Endodermal cell (in vitro differentiated cells): ENCODE results near the gene TADA3. TPM values are rescaled to one million over a fixed set of nuclear protein-coding genes. Genes with fewer than 3 reads are reported as not detected.

Experiments used
- DNase-seq: peaks from one replicate; pipeline ENCODE4 v3.0.0-alpha.2; 2017
- H3K27ac ChIP-seq: 2 replicates; pipeline ENCODE4 v1.5.1; 2013; ENCODE audit warnings: mild to moderate bottlenecking, low read depth, low read length, moderate library complexity
- H3K27me3 ChIP-seq: 2 replicates; pipeline ENCODE4 v1.6.1; 2013; ENCODE audit warnings: mild to moderate bottlenecking, low read length, moderate library complexity; ENCODE audit not compliant: insufficient read depth, control insufficient read depth, poor library complexity, severe bottlenecking
- H3K36me3 ChIP-seq: 2 replicates; pipeline ENCODE4 v1.7.0; 2013; ENCODE audit warnings: mild to moderate bottlenecking, low read length, moderate library complexity; ENCODE audit not compliant: control insufficient read depth, insufficient read depth
- H3K4me1 ChIP-seq: one replicate; pipeline ENCODE4 v1.7.0; 2013; ENCODE audit warnings: low read length; ENCODE audit not compliant: control insufficient read depth, insufficient read depth
- H3K4me3 ChIP-seq: 2 replicates; pipeline ENCODE4 v1.5.1; 2013; ENCODE audit warnings: mild to moderate bottlenecking, low read length, moderate library complexity
- H3K9ac ChIP-seq: 2 replicates; pipeline ENCODE4 v1.6.1; 2013; ENCODE audit warnings: mild to moderate bottlenecking, low read length, moderate library complexity; ENCODE audit not compliant: poor library complexity, severe bottlenecking; ENCODE audit errors: extremely low read depth
- H3K9me3 ChIP-seq: 2 replicates; pipeline ENCODE4 v1.6.1; 2013; ENCODE audit warnings: mild to moderate bottlenecking, low read length, moderate library complexity; ENCODE audit not compliant: control insufficient read depth
- H3K27ac Mint-ChIP-seq: 2 replicates; pipeline ENCODE4 v1.8.0; 2020; ENCODE audit warnings: mixed read lengths
- H3K27me3 Mint-ChIP-seq: 2 replicates; pipeline ENCODE4 v1.8.0; 2021; ENCODE audit warnings: mild to moderate bottlenecking, mixed read lengths; ENCODE audit not compliant: insufficient read depth
- H3K36me3 Mint-ChIP-seq: 2 replicates; pipeline ENCODE4 v1.8.0; 2020; ENCODE audit warnings: low read depth, mixed read lengths
- H3K4me1 Mint-ChIP-seq: 2 replicates; pipeline ENCODE4 v1.8.0; 2020; ENCODE audit warnings: mixed read lengths
- H3K4me3 Mint-ChIP-seq: 2 replicates; pipeline ENCODE4 v1.8.0; 2020; ENCODE audit warnings: mild to moderate bottlenecking, moderate library complexity, mixed read lengths
- H3K9me3 Mint-ChIP-seq: 2 replicates; pipeline ENCODE4 v1.8.0; 2020; ENCODE audit warnings: mild to moderate bottlenecking, mixed read lengths
- CTCF ChIP-seq: fragments of 200-600 bp; sonication (generic); conservative IDR thresholded peaks from 2 replicates; pipeline ENCODE4 v1.5.0; 2021; ENCODE audit warnings: antibody characterized with exemption, mild to moderate bottlenecking
- WGBS, 2 experiments: methylation state at CpG; one replicate each; pipeline versions ENCODE4 v1.1.5 to v1.1.7; 2013; ENCODE audit warnings: missing lambda C conversion rate in 2 of 2, mixed read lengths in 1 of 2; ENCODE audit not compliant: insufficient coverage in 1 of 2, insufficient read length in 1 of 2; 5-methylcytosine and 5-hydroxymethylcytosine counted together
- total RNA-seq, 2 donors: library from RNA; stranded (reverse); fragmentation: NEBNext Ultra II Directional in 1 of 2; extraction: Animal tissue kit (Norgen Biotek cat#: 25700) in 1 of 2; gene quantifications; 2 replicates in 1 of 2; 3 replicates in 1 of 2; pipeline ENCODE4 v1.2.1, GENCODE V29; 2021

Gene TADA3
- total RNA-seq, 2 donors from 2014 or later, result 52.4 to 62.0 TPM

- Mint-ChIP-seq H3K4me3 (no peak overlapping the region), H3K27ac (no peak overlapping the region), H3K9me3 (no peaks in the 10 kb centered on the region), H3K27me3 (peaks cover under 1% of the 10 kb centered on the region), H3K4me1 (no peaks in the 10 kb centered on the region), H3K36me3 (peaks cover 32% of the 10 kb centered on the region)
- Histone ChIP-seq H3K4me1 (no peaks in the 10 kb centered on the region), H3K27ac (no peak overlapping the region), H3K36me3 (peaks cover 27% of the 10 kb centered on the region), H3K9me3 (no peaks in the 10 kb centered on the region), H3K4me3 (no peak overlapping the region), H3K9ac (no peak overlapping the region), H3K27me3 (no peaks in the 10 kb centered on the region)
- no peak for DNase-seq
- 92 to 95% methylated on average over 5 of the region's 5 CpGs for WGBS, 2 experiments
- no peak for TF ChIP-seq CTCF
These were observed 30.4 kb downstream of the TADA3 start for GRCh38 chr3:9761919-9762318.

- Mint-ChIP-seq H3K27me3 (no peaks in the 10 kb centered on the region), H3K27ac (no peak overlapping the region), H3K4me3 (no peak overlapping the region), H3K36me3 (peaks cover 39% of the 10 kb centered on the region), H3K9me3 (no peaks in the 10 kb centered on the region), H3K4me1 (no peaks in the 10 kb centered on the region)
- H3K9ac ChIP-seq, result no peak overlapping the region
- no peaks in the 10 kb centered on the region for H3K9me3 ChIP-seq
- no peaks in the 10 kb centered on the region for H3K27me3 ChIP-seq
- H3K4me1 ChIP-seq, result no peaks in the 10 kb centered on the region
- H3K27ac ChIP-seq, result no peak overlapping the region
- WGBS, 2 experiments, result 96 to 97% methylated on average over 6 to 10 of the region's 10 CpGs
- no peak for TF ChIP-seq CTCF
- no peak for DNase-seq
- peaks cover 30% of the 10 kb centered on the region for H3K36me3 ChIP-seq
- no peak overlapping the region for H3K4me3 ChIP-seq
These were observed 31.3 kb downstream of the TADA3 start for GRCh38 chr3:9760779-9761505.

GRCh38 chr3:9757427-9757826 lies 34.8 kb downstream of the TADA3 start:
- H3K4me1 ChIP-seq, result no peaks in the 10 kb centered on the region
- 91 to 100% methylated on average over 1 to 13 of the region's 13 CpGs for WGBS, 2 experiments
- no peaks in the 10 kb centered on the region for H3K9me3 ChIP-seq
- no peak for TF ChIP-seq CTCF
- Mint-ChIP-seq H3K27me3 (no peaks in the 10 kb centered on the region), H3K9me3 (no peaks in the 10 kb centered on the region), H3K27ac (no peak overlapping the region), H3K4me1 (no peaks in the 10 kb centered on the region), H3K4me3 (no peak overlapping the region), H3K36me3 (peaks cover 56% of the 10 kb centered on the region)
- H3K9ac ChIP-seq, result no peak overlapping the region
- H3K27ac ChIP-seq, result no peak overlapping the region
- no peaks in the 10 kb centered on the region for H3K27me3 ChIP-seq
- no peak for DNase-seq
- H3K4me3 ChIP-seq, result no peak overlapping the region
- peaks cover 24% of the 10 kb centered on the region for H3K36me3 ChIP-seq
